SK-N-SH treated with all-trans-retinoic acid at 6 μM for 48 hours (cell line): ENCODE results near the gene LCE2C.

Source experiments
- ATAC-seq: fragments of 200-7000 bp; cut with Tn5 transposase; 3 replicates; pipeline ENCODE4 v1.9.1; 2020; ENCODE audit warnings: mild to moderate bottlenecking, moderate library complexity
- ARNTL ChIP-seq: fragments of 450-650 bp; formaldehyde crosslinking; IDR thresholded peaks from 2 replicates; pipeline ENCODE4 v1.5.0; 2020; ENCODE audit warnings: low read depth, mild to moderate bottlenecking, moderate library complexity, borderline replicate concordance
- BACH2 ChIP-seq: fragments of 250-450 bp; sonication (Bioruptor Pico); IDR thresholded peaks from 2 replicates; pipeline ENCODE4 v1.9.0; 2021; ENCODE audit warnings: mild to moderate bottlenecking, borderline replicate concordance
- CREB5 ChIP-seq: fragments of 250-450 bp; sonication (Bioruptor Pico); IDR thresholded peaks from 2 replicates; pipeline ENCODE4 v1.5.1; 2020; ENCODE audit warnings: low read depth, mild to moderate bottlenecking, moderate library complexity
- CSRNP3 ChIP-seq: fragments of 250-450 bp; sonication (Bioruptor Pico); IDR thresholded peaks from 2 replicates; pipeline ENCODE4 v1.5.1; 2021; ENCODE audit warnings: mild to moderate bottlenecking, moderate library complexity
- GLIS3 ChIP-seq: fragments of 250-450 bp; sonication (Bioruptor Pico); IDR thresholded peaks from 2 replicates; pipeline ENCODE4 v1.5.0; 2020; ENCODE audit warnings: mild to moderate bottlenecking, moderate library complexity
- OSR1 ChIP-seq: fragments of 250-450 bp; sonication (Bioruptor Pico); IDR thresholded peaks from 2 replicates; pipeline ENCODE4 v1.8.0; 2022; ENCODE audit warnings: moderate library complexity, mild to moderate bottlenecking, inconsistent platforms
- POU6F1 ChIP-seq: fragments of 250-450 bp; sonication (Bioruptor Pico); IDR thresholded peaks from 2 replicates; pipeline ENCODE4 v1.8.0; 2021; ENCODE audit warnings: low read depth, mild to moderate bottlenecking, moderate library complexity, borderline replicate concordance
- PPARA ChIP-seq: fragments of 250-450 bp; sonication (Bioruptor Pico); IDR thresholded peaks from 2 replicates; pipeline ENCODE4 v1.5.0; 2020; ENCODE audit warnings: mild to moderate bottlenecking, borderline replicate concordance
- TOX ChIP-seq: fragments of 250-450 bp; sonication (Bioruptor Pico); IDR thresholded peaks from 2 replicates; pipeline ENCODE4 v1.8.0; 2021; ENCODE audit warnings: mild to moderate bottlenecking, moderate library complexity, borderline replicate concordance
- ZC3H10 ChIP-seq: fragments of 250-450 bp; sonication (Bioruptor Pico); IDR thresholded peaks from 2 replicates; pipeline ENCODE4 v1.5.1; 2021; ENCODE audit warnings: mild to moderate bottlenecking, moderate library complexity
- ZFP3 ChIP-seq: fragments of 250-450 bp; sonication (Bioruptor Pico); IDR thresholded peaks from 2 replicates; pipeline ENCODE4 v1.5.0; 2020; ENCODE audit warnings: mild to moderate bottlenecking, moderate library complexity
- ZFP30 ChIP-seq: fragments of 450-650 bp; formaldehyde crosslinking; IDR thresholded peaks from 2 replicates; pipeline ENCODE4 v1.5.0; 2022; ENCODE audit warnings: mild to moderate bottlenecking, moderate library complexity
- ZNF70 ChIP-seq: fragments of 450-650 bp; formaldehyde crosslinking; IDR thresholded peaks from 2 replicates; pipeline ENCODE4 v1.5.0; 2020; ENCODE audit warnings: mild to moderate bottlenecking, moderate library complexity
- TF ChIP-seq, protein P1 (sequence below): fragments of 250-450 bp; sonication (Bioruptor Pico); IDR thresholded peaks from 2 replicates; pipeline ENCODE4 v1.5.0; 2020; ENCODE audit warnings: mild to moderate bottlenecking, moderate library complexity
- TF ChIP-seq, protein P2 (sequence below): fragments of 250-450 bp; sonication (Bioruptor Pico); IDR thresholded peaks from 2 replicates; pipeline ENCODE4 v1.8.0; 2020; ENCODE audit warnings: mild to moderate bottlenecking, moderate library complexity, borderline replicate concordance

The LCE2C gene

DNA sequence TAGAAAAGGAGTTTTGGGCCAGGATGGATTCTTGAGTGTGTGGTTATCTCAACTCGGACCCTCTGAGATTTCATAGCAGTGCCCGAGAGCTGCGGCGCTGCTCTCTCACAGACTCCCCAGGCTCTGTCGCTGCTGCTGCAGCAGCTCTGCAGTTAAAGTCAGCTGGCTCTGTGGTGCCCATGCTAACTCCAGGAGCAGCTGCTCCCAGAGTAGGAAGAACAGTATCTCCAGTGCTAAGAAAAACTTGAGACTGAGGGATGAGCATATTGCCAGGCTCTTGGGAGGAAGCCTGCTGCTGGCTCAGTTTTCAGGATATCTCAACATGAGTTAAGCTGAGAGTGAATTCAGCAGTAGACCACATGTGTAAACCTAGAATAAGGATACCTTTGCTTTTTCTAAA lies 7.4 kb upstream of the LCE2C start:
- TF ChIP-seq, protein P1, sequence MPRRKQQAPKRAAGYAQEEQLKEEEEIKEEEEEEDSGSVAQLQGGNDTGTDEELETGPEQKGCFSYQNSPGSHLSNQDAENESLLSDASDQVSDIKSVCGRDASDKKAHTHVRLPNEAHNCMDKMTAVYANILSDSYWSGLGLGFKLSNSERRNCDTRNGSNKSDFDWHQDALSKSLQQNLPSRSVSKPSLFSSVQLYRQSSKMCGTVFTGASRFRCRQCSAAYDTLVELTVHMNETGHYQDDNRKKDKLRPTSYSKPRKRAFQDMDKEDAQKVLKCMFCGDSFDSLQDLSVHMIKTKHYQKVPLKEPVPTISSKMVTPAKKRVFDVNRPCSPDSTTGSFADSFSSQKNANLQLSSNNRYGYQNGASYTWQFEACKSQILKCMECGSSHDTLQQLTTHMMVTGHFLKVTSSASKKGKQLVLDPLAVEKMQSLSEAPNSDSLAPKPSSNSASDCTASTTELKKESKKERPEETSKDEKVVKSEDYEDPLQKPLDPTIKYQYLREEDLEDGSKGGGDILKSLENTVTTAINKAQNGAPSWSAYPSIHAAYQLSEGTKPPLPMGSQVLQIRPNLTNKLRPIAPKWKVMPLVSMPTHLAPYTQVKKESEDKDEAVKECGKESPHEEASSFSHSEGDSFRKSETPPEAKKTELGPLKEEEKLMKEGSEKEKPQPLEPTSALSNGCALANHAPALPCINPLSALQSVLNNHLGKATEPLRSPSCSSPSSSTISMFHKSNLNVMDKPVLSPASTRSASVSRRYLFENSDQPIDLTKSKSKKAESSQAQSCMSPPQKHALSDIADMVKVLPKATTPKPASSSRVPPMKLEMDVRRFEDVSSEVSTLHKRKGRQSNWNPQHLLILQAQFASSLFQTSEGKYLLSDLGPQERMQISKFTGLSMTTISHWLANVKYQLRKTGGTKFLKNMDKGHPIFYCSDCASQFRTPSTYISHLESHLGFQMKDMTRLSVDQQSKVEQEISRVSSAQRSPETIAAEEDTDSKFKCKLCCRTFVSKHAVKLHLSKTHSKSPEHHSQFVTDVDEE (CRISPR knock-in tag), result no peak
- TF ChIP-seq ZFP3 (CRISPR knock-in tag), result no peak
- TF ChIP-seq CSRNP3 (CRISPR knock-in tag), result no peak
- no peak for TF ChIP-seq PPARA (CRISPR knock-in tag)
- TF ChIP-seq, protein P2, sequence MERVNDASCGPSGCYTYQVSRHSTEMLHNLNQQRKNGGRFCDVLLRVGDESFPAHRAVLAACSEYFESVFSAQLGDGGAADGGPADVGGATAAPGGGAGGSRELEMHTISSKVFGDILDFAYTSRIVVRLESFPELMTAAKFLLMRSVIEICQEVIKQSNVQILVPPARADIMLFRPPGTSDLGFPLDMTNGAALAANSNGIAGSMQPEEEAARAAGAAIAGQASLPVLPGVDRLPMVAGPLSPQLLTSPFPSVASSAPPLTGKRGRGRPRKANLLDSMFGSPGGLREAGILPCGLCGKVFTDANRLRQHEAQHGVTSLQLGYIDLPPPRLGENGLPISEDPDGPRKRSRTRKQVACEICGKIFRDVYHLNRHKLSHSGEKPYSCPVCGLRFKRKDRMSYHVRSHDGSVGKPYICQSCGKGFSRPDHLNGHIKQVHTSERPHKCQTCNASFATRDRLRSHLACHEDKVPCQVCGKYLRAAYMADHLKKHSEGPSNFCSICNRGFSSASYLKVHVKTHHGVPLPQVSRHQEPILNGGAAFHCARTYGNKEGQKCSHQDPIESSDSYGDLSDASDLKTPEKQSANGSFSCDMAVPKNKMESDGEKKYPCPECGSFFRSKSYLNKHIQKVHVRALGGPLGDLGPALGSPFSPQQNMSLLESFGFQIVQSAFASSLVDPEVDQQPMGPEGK (CRISPR knock-in tag), result no peak
- TF ChIP-seq, all 23 proteins: peak for 0
- ATAC-seq, result no peak

GRCh38 chr1:152673016-152673415 lies 2.1 kb upstream of the LCE2C start:
- ATAC-seq, result no peak
- TF ChIP-seq ZC3H10 (no peak), ZFP30 (CRISPR knock-in tag) (no peak), ZNF70 (CRISPR knock-in tag) (no peak), OSR1 (CRISPR knock-in tag) (no peak), POU6F1 (CRISPR knock-in tag) (no peak), CREB5 (CRISPR knock-in tag) (no peak)
- TF ChIP-seq, protein P1 (CRISPR knock-in tag), result no peak

DNA sequence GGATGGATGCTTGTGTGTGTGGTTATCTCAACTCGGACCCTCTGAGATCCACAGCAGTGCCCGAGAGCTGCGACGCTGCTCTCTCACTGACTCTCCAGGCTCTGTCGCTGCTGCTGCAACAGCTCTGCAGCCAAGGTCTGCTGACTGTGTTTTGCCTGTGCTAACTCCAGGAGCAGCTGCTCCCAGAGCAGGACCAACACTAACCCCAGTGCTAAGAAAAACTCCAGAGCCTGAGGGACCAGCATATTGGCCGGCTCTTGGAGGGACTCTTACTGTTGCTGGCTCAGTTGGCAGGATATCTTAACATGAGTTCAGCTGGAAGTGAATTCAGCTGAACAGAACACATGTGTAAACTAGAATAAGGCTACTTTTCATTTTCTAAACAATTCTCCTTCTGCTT lies 4.4 kb downstream of the LCE2C start:
- ATAC-seq, result no peak
- no peak for TF ChIP-seq GLIS3 (CRISPR knock-in tag)
- TF ChIP-seq ARNTL (CRISPR knock-in tag), result no peak
- no peak for TF ChIP-seq CREB5 (CRISPR knock-in tag)
- no peak for TF ChIP-seq TOX (CRISPR knock-in tag)
- no peak for TF ChIP-seq ZFP30 (CRISPR knock-in tag)
- TF ChIP-seq POU6F1 (CRISPR knock-in tag), result no peak
- TF ChIP-seq BACH2, result no peak
- TF ChIP-seq OSR1 (CRISPR knock-in tag), result no peak
